CD4-positive, alpha-beta memory T cell (primary cell): Measurements from ENCODE around the gene ZNF501. TPM values are rescaled to one million over a fixed set of nuclear protein-coding genes. Genes with fewer than 3 reads are reported as not detected.

ENCODE experiments used
- CTCF ChIA-PET: fragments of 350-600 bp; sonication (Branson Sonifier 250); formaldehyde crosslinking; loops from one replicate; lab custom pipeline; 2021; ENCODE audit warnings: inconsistent platforms; ENCODE audit not compliant: partially characterized antibody; lab: Charles Lee
- POLR2A ChIA-PET: fragments of 350-600 bp; sonication (Branson Sonifier 250); formaldehyde crosslinking; loops from one replicate; lab custom pipeline; 2021; ENCODE audit not compliant: partially characterized antibody; lab: Charles Lee
- DNase-seq, 5 donors: peaks; one replicate each; pipeline versions ENCODE4 v3.0.0 to v3.0.0-alpha.2; 2020 to 2022; ENCODE audit warnings: mixed read lengths in 1 of 5
- H3K27ac ChIP-seq: one replicate; pipeline ENCODE4 v1.7.0; 2013; ENCODE audit warnings: low read depth, low read length
- H3K27me3 ChIP-seq: 2 replicates; pipeline ENCODE4 v1.7.0; 2013; ENCODE audit warnings: mild to moderate bottlenecking, low read length, moderate library complexity; ENCODE audit not compliant: insufficient read depth
- H3K36me3 ChIP-seq: 2 replicates; pipeline ENCODE4 v1.7.0; 2013; ENCODE audit warnings: mild to moderate bottlenecking, low read length, moderate library complexity; ENCODE audit not compliant: insufficient read depth
- H3K4me1 ChIP-seq: 2 replicates; pipeline ENCODE4 v1.7.0; 2013; ENCODE audit warnings: mild to moderate bottlenecking, low read length, moderate library complexity; ENCODE audit not compliant: insufficient read depth
- H3K4me3 ChIP-seq, 2 donors: one replicate each; pipeline ENCODE4 v1.7.0; 2013; ENCODE audit warnings: low read length in 2 of 2, mild to moderate bottlenecking in 1 of 2
- H3K9me3 ChIP-seq, 2 donors: one replicate each; pipeline ENCODE4 v1.7.0; 2013; ENCODE audit warnings: low read length in 2 of 2, control low read depth in 1 of 2; ENCODE audit not compliant: control insufficient read depth in 1 of 2
- H3K27ac Mint-ChIP-seq, 7 donors: one replicate each; pipeline ENCODE4 v1.8.0; 2020 to 2021; ENCODE audit warnings: mixed read lengths in 7 of 7, mild to moderate bottlenecking in 6 of 7, inconsistent platforms in 3 of 7, moderate library complexity in 3 of 7
- H3K27me3 Mint-ChIP-seq, 2 donors: one replicate each; pipeline ENCODE4 v1.8.0; 2020 to 2021; ENCODE audit warnings: mixed read lengths in 2 of 2
- H3K36me3 Mint-ChIP-seq, 2 donors: one replicate each; pipeline ENCODE4 v1.8.0; 2020 to 2021; ENCODE audit warnings: mixed read lengths in 2 of 2, inconsistent platforms in 1 of 2, mild to moderate bottlenecking in 1 of 2
- H3K4me1 Mint-ChIP-seq, 4 donors: one replicate each; pipeline ENCODE4 v1.8.0; 2020 to 2021; ENCODE audit warnings: mixed read lengths in 4 of 4, mild to moderate bottlenecking in 1 of 4
- H3K4me3 Mint-ChIP-seq, 8 donors: one replicate each; pipeline ENCODE4 v1.8.0; 2020 to 2021; ENCODE audit warnings: mixed read lengths in 8 of 8, mild to moderate bottlenecking in 7 of 8, moderate library complexity in 6 of 8, inconsistent platforms in 3 of 8
- H3K9me3 Mint-ChIP-seq, 8 donors: one replicate each; pipeline ENCODE4 v1.8.0; 2020 to 2021; ENCODE audit warnings: mixed read lengths in 8 of 8, mild to moderate bottlenecking in 5 of 8, inconsistent platforms in 3 of 8, moderate library complexity in 1 of 8
- intact Hi-C: fragments of 100-400 bp; cut with micrococcal nuclease; formaldehyde crosslinking; loops from one replicate; pipeline ENCODE4 v1.15.1; 2023
- polyA plus RNA-seq, 2 donors: library from polyadenylated mRNA; unstranded; fragments of 300-500 nt; fragmentation: Illumina TruSeq; gene quantifications; one replicate each; pipeline ENCODE4 v1.2.3, GENCODE V29; 2021
- total RNA-seq, 2 experiments: library from RNA; stranded (reverse); gene quantifications; one replicate each; pipeline ENCODE4 v1.2.3, GENCODE V29; 2021

ZNF501 gene
- total and polyA plus RNA-seq, 4 experiments from 2014 or later = 2.1 to 7.5 (median 5.2) TPM

GRCh38 chr3:44762690-44763089 is 33.3 kb downstream of the ZNF501 start:
- CTCF ChIA-PET = interaction anchor here (1.8 kb wide), 1 partner anchor 33 kb away, joined by 7 read pairs; the partner anchor contains the start of gene ZNF501
- H3K4me1 Mint-ChIP-seq = peaks cover 17 to 34% (median 26%) of the 10 kb centered on the region in 4 donors
- peaks cover 0 to 5% (median 1%) of the 10 kb centered on the region in 8 donors for H3K9me3 Mint-ChIP-seq
- Histone ChIP-seq H3K27me3 (no peaks in the 10 kb centered on the region), H3K9me3 (no peaks in the 10 kb centered on the region), H3K36me3 (no peaks in the 10 kb centered on the region), H3K27ac (no peak overlapping the region), H3K4me1 (peaks cover 15% of the 10 kb centered on the region), H3K4me3 (peak overlapping the region in 1 of 2 donors; percentile 98)
- peak overlapping the region; percentile 86 to 98 (median 92) for H3K4me3 Mint-ChIP-seq
- POLR2A ChIA-PET = interaction anchor here (2.1 to 4.3 kb wide), 4 partner anchors 33 to 252 kb away, joined by 6 to 50 read pairs (median 14); partner anchors contain the start of genes EXOSC7, ZDHHC3, ZKSCAN7 and ZNF501
- peaks cover 0 to 1% of the 10 kb centered on the region in 2 donors for H3K27me3 Mint-ChIP-seq
- DNase-seq = no peak
- intact Hi-C loops = no loop called here
- H3K27ac Mint-ChIP-seq = peak overlapping the region in 4 of 7 donors; percentile 10 to 96 (median 89)
- peaks cover 15 to 23% of the 10 kb centered on the region in 2 donors for H3K36me3 Mint-ChIP-seq

- H3K4me3 Mint-ChIP-seq = no peak overlapping the region
Measured at GRCh38 chr3:44764248-44764647, 34.8 kb downstream of the ZNF501 start.

GRCh38 chr3:44771424-44772098 is 42.1 kb downstream of the ZNF501 start:
- POLR2A ChIA-PET = no interaction called here
- no peaks in the 10 kb centered on the region for H3K27me3 ChIP-seq
- no peaks in the 10 kb centered on the region for H3K4me1 ChIP-seq
- no peak for DNase-seq
- Mint-ChIP-seq H3K27me3 (no peaks in the 10 kb centered on the region), H3K4me3 (no peak overlapping the region), H3K4me1 (no peaks in the 10 kb centered on the region), H3K27ac (no peak overlapping the region), H3K9me3 (peaks cover 2 to 28% (median 15%) of the 10 kb centered on the region in 8 donors), H3K36me3 (peaks cover 6 to 8% of the 10 kb centered on the region in 2 donors)
- H3K27ac ChIP-seq = no peak overlapping the region
- CTCF ChIA-PET = interaction anchor here (0.8 kb wide), 1 partner anchor 9 kb away, joined by 3 read pairs; no protein-coding TSS in a partner anchor
- no peaks in the 10 kb centered on the region for H3K9me3 ChIP-seq
- intact Hi-C loops = no loop called here
- no peak overlapping the region for H3K4me3 ChIP-seq
- no peaks in the 10 kb centered on the region for H3K36me3 ChIP-seq

More at GRCh38 chr3:44764248-44764647, 34.8 kb downstream of the ZNF501 start:
- Mint-ChIP-seq H3K4me1 (peaks cover 10 to 28% (median 18%) of the 10 kb centered on the region in 4 donors), H3K27ac (no peak overlapping the region), H3K36me3 (peaks cover under 1 to 17% of the 10 kb centered on the region in 2 donors), H3K27me3 (peaks cover 0 to 1% of the 10 kb centered on the region in 2 donors), H3K9me3 (peaks cover 0 to 3% (median 0%) of the 10 kb centered on the region in 8 donors)
- DNase-seq = no peak
- Histone ChIP-seq H3K4me1 (peaks cover 15% of the 10 kb centered on the region), H3K27ac (no peak overlapping the region), H3K4me3 (no peak overlapping the region), H3K27me3 (no peaks in the 10 kb centered on the region), H3K36me3 (no peaks in the 10 kb centered on the region), H3K9me3 (no peaks in the 10 kb centered on the region)
- intact Hi-C loops = no loop called here
- ChIA-PET CTCF (no interaction called here), POLR2A (no interaction called here)

- H3K9me3 Mint-ChIP-seq = peaks cover 2 to 28% (median 15%) of the 10 kb centered on the region in 8 donors
- no peak overlapping the region for H3K4me3 ChIP-seq
- H3K27ac Mint-ChIP-seq = no peak overlapping the region
- H3K27ac ChIP-seq = no peak overlapping the region
- H3K27me3 Mint-ChIP-seq = no peaks in the 10 kb centered on the region
- ChIA-PET CTCF (interaction anchor here (0.8 to 1.0 kb wide), 2 partner anchors 8 to 43 kb away, joined by 3 read pairs; no protein-coding TSS in a partner anchor), POLR2A (no interaction called here)
- no peaks in the 10 kb centered on the region for H3K27me3 ChIP-seq
- DNase-seq = no peak
- no peak overlapping the region for H3K4me3 Mint-ChIP-seq
- no peaks in the 10 kb centered on the region for H3K4me1 Mint-ChIP-seq
- no peaks in the 10 kb centered on the region for H3K36me3 ChIP-seq
- H3K4me1 ChIP-seq = no peaks in the 10 kb centered on the region
- no peaks in the 10 kb centered on the region for H3K9me3 ChIP-seq
- peaks cover 6 to 8% of the 10 kb centered on the region in 2 donors for H3K36me3 Mint-ChIP-seq
- intact Hi-C loops = no loop called here
Measured at GRCh38 chr3:44772099-44772442, 42.6 kb downstream of the ZNF501 start.

DNA sequence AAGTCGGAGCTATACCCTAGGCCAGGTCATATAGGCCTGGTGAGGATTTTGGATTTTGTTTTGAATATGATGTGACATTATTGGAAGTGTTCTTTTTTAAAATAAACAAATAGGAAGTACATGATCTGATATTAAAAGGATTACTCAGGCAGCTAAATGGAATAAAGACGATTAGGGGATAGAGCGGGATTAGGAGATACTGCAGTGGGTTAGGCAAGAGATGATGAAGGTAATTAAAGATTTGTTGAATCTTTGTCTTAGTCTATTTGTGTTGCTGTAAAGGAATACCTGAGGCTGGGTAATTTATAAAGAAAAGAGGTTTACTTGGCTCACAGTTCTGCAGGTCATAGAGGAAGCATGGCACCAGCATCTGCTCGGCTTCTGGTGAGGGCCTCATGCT is 53.5 kb downstream of the ZNF501 start:
- Mint-ChIP-seq H3K4me1 (no peaks in the 10 kb centered on the region), H3K27me3 (no peaks in the 10 kb centered on the region), H3K9me3 (no peaks in the 10 kb centered on the region), H3K4me3 (no peak overlapping the region), H3K36me3 (no peaks in the 10 kb centered on the region), H3K27ac (no peak overlapping the region)
- Histone ChIP-seq H3K4me3 (no peak overlapping the region), H3K27me3 (no peaks in the 10 kb centered on the region), H3K27ac (no peak overlapping the region), H3K36me3 (no peaks in the 10 kb centered on the region), H3K4me1 (no peaks in the 10 kb centered on the region), H3K9me3 (no peaks in the 10 kb centered on the region)
- ChIA-PET POLR2A (no interaction called here), CTCF (no interaction called here)
- intact Hi-C loops = no loop called here
- DNase-seq = no peak

Other genes with a start within 250 kb of the ZNF501 start
- 1 to 10 TPM; 4.1 to 4.2 TPM for gene ZKSCAN7, start 174.4 kb upstream of the ZNF501 start, total RNA-seq
- 1 to 10 TPM in 1 of 2 donors, under 1 TPM in 1; 0.65 to 1.9 TPM for gene ZKSCAN7, start 174.4 kb upstream of the ZNF501 start, polyA plus RNA-seq
- gene ZNF660, start 144.7 kb upstream of the ZNF501 start, total RNA-seq = under 1 TPM; 0.06 to 0.61 TPM
- gene ZNF660, start 144.7 kb upstream of the ZNF501 start, polyA plus RNA-seq = under 1 TPM in 1 of 2 donors, not detected in 1; 0.09 TPM
- 10 to 100 TPM; 18.0 to 18.4 TPM for gene ZNF197, start 104.6 kb upstream of the ZNF501 start, total RNA-seq
- 1 to 10 TPM; 1.9 to 5.2 TPM for gene ZNF197, start 104.6 kb upstream of the ZNF501 start, polyA plus RNA-seq
- gene ZNF35, start 80.9 kb upstream of the ZNF501 start, total RNA-seq = 1 to 10 TPM; 3.8 to 5.2 TPM
- gene ZNF35, start 80.9 kb upstream of the ZNF501 start, polyA plus RNA-seq = 1 to 10 TPM in 1 of 2 donors, under 1 TPM in 1; 0.87 to 1.2 TPM
- 1 to 10 TPM; 3.1 to 3.4 TPM for gene ZNF502, start 17.0 kb upstream of the ZNF501 start, total RNA-seq
- gene ZNF502, start 17.0 kb upstream of the ZNF501 start, polyA plus RNA-seq = 1 to 10 TPM; 2.1 to 4.0 TPM
- gene KIAA1143, start 32.0 kb downstream of the ZNF501 start, total RNA-seq = 10 to 100 TPM; 37.6 to 39.7 TPM
- gene KIAA1143, start 32.0 kb downstream of the ZNF501 start, polyA plus RNA-seq = 10 to 100 TPM; 14.5 to 31.3 TPM
- under 1 TPM; 0.19 to 0.38 TPM for gene KIF15, start 32.2 kb downstream of the ZNF501 start, total RNA-seq
- not detected for gene KIF15, start 32.2 kb downstream of the ZNF501 start, polyA plus RNA-seq
- gene TMEM42, start 132.3 kb downstream of the ZNF501 start, total RNA-seq = 10 to 100 TPM; 26.1 to 29.6 TPM
- 10 to 100 TPM; 32.2 to 55.4 TPM for gene TMEM42, start 132.3 kb downstream of the ZNF501 start, polyA plus RNA-seq
- not detected for gene TGM4, start 145.0 kb downstream of the ZNF501 start, total RNA-seq
- not detected for gene TGM4, start 145.0 kb downstream of the ZNF501 start, polyA plus RNA-seq
- 10 to 100 TPM; 40.1 to 41.9 TPM for gene ZDHHC3, start 246.5 kb downstream of the ZNF501 start, total RNA-seq
- gene ZDHHC3, start 246.5 kb downstream of the ZNF501 start, polyA plus RNA-seq = 10 to 100 TPM; 35.4 to 36.1 TPM
- 10 to 100 TPM; 44.6 to 45.3 TPM for gene EXOSC7, start 246.6 kb downstream of the ZNF501 start, total RNA-seq
- 10 to 100 TPM; 49.2 to 66.9 TPM for gene EXOSC7, start 246.6 kb downstream of the ZNF501 start, polyA plus RNA-seq